ENCODE data around the gene CYTH1.

DNA sequence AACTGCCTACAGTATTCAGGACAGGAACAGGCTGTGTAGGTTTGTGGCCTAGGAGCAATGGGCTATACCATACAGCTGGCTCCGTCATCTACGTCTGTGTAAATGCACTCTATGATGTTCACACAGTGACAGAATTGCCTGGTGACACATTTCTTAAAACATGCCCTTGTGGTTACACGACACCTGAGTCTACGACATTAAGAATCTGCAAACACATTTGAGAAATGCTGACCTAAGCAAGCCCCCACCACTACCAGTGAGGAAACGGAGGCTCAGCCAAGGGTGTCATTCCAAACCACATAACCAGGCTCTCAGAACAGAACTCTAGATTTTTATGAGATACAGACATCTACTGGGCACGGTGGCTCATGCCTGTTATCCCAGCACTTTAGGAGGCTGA, 35.0 kb upstream of the CYTH1 start:
- TF ChIP-seq, protein P1, sequence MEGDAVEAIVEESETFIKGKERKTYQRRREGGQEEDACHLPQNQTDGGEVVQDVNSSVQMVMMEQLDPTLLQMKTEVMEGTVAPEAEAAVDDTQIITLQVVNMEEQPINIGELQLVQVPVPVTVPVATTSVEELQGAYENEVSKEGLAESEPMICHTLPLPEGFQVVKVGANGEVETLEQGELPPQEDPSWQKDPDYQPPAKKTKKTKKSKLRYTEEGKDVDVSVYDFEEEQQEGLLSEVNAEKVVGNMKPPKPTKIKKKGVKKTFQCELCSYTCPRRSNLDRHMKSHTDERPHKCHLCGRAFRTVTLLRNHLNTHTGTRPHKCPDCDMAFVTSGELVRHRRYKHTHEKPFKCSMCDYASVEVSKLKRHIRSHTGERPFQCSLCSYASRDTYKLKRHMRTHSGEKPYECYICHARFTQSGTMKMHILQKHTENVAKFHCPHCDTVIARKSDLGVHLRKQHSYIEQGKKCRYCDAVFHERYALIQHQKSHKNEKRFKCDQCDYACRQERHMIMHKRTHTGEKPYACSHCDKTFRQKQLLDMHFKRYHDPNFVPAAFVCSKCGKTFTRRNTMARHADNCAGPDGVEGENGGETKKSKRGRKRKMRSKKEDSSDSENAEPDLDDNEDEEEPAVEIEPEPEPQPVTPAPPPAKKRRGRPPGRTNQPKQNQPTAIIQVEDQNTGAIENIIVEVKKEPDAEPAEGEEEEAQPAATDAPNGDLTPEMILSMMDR (IDR thresholded peaks at IDR 0.05): no peak
- TF ChIP-seq POLR2A (IDR thresholded peaks at IDR 0.05): no peak
